GM18526 (cell line): ENCODE data around the gene SEZ6.

ENCODE experiments used
- POLR2A ChIP-seq: IDR thresholded peaks from 3 replicates; pipeline ENCODE4 v1.6.1; 2011; ENCODE audit not compliant: insufficient read length; ENCODE audit errors: extremely low read depth

Gene SEZ6

DNA sequence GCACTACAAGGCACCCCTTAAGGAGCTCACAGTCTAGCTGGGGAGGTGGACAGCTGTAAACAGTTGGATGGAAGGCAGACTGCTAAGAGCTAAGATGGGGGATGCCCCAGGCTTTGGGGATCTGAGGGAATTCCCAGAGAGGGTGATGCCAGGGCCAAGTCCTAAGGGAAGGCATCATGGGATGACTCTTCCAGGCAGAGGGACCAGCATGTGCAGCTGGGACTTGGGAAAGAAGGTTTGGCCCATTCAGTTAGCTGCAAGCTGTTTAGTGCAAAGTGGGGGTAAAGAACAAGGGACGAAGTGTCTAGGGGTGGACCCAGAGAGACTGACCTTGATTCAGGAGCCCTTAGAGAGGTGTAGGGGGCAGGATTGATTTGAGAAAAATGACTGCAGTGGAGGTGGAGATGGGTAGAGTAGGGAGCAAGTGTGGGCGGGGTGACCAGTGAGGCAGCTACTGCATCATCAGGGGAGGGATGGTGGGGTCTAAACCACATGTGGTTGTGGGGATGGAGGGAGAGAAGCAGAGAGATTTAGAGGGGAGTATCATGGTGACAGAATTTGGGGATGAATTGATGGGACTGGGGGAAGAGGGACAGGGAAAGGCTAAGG, 27.4 kb downstream of the SEZ6 start:
- TF ChIP-seq POLR2A = no peak

DNA sequence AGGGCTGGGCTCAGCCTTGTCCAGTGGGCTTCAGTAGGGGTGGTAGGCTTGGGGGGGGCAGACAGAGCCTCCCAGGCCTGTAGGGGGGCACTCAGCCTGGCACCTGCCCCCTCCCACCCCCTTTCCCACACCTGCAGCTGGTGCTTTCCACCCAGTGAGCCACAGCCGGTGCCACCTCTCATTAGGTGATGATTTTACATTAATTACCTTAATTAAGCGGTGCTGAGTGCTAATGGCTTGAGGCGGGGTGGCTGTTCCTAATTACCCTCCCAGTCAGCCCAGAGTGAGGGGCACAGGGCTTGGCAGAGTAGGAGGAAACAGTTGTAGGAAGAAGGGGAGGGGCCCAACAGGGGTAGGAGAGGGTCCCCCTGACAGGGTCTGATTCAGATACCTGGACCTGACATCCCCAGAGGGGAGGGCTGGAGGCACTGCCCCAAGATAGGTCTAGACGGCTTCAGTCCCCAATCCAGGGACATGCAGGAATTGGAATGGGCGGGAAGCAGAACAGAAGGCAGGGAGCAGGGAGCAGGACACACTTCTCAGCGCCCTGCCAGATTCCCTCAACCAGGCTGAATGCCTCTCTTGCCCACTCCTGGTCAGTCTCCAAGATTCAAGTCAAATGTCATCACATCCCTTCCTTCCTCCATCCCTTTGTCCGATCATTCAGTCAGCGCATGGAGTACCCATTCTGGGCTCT, 28.0 kb downstream of the SEZ6 start:
- TF ChIP-seq POLR2A = no peak

DNA sequence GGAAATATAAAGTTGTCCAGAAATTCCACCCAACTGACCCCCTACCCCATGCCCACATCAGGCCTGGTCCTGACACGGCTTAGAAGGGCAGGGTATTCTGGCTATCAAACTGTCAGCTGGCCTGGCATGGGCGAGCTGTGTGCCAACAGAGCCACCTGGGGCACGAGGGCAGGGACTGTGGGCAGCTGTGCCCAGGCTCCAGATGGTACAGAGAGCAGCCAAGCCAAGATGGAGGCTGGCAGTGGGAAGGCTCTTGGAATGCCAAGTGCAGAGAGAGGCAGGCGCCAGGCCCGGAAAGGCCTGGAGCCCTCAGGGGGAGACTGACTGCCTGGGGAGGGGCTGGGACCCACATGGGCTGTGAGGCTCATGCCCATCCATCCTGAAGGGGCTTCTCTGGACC, 30.2 kb downstream of the SEZ6 start:
- TF ChIP-seq POLR2A = no peak

DNA sequence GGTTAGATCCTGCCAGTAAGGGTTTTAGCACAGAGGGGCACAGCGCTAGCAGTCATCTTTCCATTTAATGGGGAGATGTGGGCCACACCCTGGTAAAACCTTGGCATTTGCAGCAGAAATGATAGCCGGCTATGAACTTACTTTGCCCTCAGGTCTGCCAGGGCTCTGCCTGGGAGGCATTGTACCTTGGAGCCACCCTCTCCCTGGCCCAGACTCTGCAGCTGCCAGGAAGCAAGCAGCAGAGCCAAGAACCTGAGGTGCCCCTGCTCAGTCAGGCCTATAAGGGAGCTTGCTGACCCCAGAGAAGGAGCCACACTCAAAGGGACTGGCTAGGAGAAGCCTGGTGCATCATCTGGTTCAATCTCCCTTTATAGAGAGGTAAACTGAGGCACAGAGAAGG, 30.8 kb downstream of the SEZ6 start:
- no peak for TF ChIP-seq POLR2A

DNA sequence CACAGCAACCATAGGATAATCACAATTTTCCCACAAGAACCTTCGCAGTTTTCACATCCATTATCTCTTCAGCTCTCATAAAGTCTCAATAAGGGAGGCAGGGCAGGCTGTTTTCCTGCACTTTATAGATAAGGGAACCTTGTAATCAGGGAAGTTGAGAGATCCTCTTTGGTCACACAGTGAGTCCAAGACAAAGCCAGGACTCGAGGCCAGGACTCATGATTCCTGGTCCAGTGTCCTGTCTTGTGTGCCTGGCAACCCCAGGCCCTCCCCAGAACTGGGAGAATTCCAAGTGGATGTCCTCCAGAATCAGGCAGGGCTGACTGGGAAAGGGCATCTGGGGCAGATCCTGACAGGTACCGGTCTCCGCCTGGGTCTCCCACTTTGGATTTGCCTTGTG, 31.4 kb downstream of the SEZ6 start:
- no peak for TF ChIP-seq POLR2A

DNA sequence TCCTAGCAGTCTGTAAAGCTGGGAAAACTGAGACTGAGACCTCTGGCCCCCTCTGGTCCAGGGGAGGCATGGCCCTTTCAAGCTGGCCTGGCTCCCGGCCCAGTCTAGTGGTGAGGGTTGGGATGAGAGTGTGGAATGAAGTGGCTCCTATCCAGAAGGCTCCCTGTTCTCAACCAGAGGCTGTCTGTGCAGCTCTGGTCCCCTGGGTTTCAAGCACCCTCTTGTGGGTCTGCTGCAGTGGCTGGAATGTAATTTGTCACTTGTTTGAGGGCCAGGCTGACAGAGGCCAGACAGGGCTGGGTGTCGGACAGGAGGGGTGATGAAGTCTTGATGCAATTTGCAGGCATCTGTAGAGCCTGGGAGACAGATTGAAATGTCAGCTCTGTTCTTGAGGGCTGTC, 32.4 kb downstream of the SEZ6 start:
- no peak for TF ChIP-seq POLR2A

DNA sequence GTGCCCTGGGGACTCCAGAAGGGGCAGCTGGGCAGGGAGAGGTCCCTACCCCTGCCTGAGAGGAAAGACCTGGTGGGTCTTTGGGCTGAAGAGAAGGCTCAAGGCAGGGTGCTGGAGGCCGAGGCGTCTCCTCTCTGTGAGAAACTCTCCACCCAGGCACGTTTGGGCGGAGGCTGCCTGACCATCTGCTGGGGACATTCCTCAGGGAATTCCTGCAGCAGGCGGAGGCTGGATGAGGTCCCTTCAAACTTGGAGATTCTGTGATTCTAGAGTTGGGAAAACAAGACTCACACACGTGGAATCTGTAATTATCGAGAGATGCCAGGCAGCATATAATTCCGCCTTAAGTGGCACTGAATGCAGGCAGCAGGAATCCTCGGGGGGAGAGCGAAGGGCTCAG, 33.4 kb downstream of the SEZ6 start:
- no peak for TF ChIP-seq POLR2A

DNA sequence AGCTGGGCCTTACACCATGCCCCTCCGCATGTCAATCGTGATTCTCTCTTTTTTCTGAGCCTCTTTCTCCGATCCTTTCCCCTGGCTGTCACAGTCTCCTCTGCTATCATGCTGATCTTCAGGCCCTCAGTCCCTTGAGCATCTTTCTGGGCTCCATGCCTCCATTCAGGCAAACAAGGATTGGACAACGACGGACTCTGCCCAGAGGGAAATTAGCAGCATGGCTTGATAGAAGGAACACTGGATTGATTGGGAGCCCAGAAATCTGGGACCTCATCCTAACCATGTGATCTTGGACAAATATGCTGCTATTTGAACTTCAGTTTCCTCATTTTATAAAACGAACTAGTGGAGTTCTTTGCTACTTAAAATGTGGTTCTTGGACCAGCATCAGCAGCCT, 35.0 kb downstream of the SEZ6 start:
- no peak for TF ChIP-seq POLR2A

DNA sequence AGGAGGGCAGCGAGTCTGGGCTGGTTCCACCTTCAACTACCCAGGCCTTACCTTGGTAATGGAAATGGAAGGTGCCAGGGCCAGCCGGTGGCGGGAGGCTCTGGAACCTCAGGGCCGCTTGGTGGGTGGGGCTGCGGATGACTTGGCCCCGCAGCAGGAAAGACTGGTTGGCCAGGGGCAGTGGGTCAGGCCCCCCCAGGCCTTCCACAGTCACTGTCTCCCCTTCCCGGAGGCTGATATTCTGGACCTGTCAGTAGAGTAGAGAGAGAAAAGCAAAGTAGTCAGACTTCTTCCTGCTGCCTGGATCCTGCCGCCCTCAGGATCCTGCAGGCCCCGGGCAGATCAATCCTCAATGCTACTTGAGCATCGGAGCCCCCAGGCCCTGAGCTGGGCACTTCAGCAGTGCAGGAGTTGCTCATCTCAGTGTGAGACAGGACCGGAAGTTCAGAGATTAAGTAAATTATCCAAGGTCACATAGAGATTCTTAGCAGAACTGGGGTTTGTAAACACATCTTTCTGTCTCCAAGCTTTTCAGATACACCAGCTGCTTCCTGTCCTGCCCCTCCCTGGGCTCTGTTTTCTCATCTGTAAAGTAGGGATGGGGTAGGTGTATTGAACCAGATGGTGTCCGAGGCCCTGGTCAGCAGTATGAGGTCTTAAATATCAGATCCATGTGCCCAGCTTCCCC, 36.0 kb downstream of the SEZ6 start:
- TF ChIP-seq POLR2A = no peak

DNA sequence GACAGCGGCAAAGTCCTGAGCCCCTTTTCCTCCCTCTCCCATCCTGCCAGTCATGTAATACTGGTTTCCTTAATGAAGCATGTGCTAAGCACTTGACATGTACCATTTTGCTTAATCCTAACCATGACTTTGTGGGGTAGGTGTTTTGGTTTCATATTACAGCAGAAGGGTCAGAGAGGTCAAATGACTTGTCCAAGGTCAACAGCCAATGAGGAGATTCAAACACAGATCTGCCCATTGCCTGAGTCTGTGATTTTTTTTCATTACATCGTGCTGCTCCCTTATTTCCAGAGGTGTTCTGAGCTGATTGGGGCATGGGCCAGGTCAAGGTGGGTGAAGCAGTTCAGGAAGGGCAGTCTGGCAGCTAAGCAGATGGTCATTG, 36.9 kb downstream of the SEZ6 start:
- TF ChIP-seq POLR2A = no peak

DNA sequence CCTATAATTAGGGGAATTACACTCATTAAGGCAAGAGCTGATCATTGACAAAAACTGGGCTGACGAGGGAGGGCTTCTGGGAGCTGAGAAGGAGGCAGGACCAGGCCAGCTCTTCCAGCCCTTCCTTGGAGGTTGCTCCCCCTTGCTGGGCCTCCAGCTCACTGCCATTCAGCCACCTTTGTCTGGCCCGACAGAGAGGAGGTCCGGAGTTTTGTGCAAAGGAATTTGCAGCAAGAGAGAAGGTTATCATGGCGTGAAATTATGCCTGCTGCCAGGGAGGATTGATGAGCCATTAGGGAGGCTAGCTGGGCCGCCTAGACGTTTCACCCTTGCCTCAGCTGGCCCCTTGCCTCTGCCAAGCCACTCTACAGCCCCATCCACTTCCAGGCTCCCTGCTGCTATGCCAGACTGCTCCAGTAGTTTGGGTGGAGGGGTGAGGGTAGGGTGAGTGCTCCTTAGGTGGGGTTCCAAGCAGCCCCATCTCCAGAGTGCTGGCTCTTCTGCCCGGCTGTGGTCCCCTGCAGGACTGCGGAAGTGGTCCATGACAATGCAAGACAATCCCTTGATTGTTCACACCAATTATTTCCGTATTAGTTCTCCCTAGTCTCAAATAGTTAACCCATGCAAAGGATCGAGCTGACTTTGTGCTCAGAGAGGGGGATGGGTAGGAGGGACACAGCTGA, 37.5 kb downstream of the SEZ6 start:
- no peak for TF ChIP-seq POLR2A

DNA sequence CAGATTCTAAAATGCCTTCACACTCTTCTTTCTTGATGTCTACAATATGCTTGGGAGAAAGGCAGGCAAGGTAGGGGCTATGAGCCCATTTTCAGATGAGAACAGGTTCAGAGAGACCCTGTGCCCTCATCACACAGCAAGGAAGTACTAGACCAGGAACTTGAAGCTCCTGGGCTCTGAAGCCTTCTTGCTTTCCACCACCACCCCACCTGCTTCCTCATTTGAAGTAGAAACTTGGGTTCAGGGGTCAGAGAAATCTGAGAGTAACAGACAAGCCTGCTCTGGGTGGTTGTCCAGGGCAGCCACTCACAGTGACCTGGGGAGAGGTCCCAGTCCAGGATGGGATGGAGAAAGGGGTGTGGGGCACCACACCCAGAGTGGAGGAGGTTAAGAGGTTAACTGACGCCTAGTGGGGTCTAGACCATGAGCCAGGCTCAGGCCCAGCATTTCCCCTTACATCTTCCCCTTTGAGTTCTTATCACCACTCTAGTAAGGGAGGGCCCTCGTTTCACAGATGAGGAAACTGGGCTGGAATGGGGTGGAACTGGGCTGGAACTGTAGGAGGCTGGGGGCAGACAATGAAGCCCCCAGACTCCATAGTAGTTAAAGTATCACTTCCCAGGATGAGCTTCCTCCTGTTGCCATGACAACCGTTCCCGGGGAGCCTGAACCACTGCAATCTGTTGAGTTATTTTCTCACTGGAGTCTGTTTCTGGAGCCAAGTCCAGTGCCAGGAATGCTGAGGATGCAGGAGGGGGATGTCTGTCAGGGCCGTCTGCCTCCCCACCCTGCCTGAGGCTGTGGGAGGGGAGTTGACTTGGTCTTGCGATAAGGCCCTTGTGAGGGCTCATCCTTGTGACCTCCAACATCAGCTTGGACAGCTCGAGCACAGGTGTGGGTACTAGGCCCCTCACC, 38.4 kb downstream of the SEZ6 start:
- no peak for TF ChIP-seq POLR2A

DNA sequence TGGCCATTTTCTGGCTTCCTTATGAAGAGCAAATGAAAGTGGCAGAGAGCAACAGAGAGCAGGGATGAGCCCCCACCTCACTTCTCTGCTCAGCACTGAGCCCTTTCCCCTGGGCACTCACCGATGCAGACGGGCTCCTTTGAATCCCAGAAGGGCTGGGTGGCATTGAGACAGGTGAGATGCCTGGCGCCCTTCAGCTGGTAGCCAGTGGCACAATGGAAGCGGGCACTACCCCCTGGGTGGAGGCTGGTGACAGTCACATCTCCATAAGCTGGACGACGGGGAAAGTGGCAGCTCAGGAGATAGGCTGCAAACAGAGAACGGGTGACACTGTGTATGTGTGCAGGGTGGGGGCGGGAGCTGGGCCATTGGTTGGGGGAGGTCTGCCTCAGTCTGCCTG, 42.0 kb downstream of the SEZ6 start:
- TF ChIP-seq POLR2A = no peak

DNA sequence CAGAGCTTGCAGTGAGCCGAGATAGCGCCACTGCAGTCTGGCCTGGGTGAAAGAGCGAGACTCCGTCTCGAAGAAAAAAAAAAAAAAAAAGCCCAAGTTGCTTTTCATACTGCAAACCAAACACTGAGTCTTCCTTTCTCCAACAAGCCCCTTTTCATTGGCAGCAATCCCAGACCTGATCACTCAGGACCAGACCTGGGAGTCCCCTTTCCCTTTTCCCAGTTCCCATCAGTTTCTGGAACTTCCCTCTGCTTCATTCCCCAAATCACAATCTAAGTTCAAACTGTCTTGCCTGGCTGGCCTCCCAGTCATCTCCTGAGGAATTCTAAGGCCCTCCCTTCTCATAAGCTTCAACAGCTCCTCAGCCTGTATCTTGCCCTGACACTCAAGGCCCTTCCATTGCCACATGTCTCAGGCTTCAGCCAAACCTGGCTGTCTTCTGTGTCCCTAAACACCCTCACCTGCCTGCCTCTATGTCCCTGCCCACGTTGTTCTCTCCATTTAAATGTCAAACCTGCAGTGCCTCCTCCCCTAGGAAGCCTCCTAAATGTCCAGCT, 42.7 kb downstream of the SEZ6 start:
- TF ChIP-seq POLR2A = no peak

DNA sequence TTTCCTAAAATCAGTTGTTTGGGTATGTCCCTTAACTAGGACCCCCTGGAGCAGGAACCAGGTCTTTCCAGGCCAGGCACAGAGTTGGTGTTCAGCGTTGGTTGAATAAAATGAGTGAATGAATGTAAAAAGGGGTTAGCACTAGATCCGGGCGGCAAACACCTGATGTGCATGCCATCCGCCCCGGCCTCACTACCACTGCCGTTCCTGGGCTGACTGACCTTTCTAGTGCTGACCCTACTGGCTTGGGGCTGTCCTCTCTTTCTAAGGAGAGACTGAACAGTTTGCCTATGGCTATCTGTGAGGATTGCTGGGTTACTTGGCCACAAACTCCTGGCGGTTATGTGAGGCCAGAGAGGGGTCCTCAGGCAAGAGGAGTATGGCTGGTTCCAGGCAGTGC, 44.4 kb downstream of the SEZ6 start:
- no peak for TF ChIP-seq POLR2A
